ENCODE measurements around the gene RBM43.
"Not testable (repeated sequence)": the region's sequence is repeated elsewhere in the genome, so short reads cannot be mapped to it uniquely, and the experiment has no call there.

GRCh38 chr2:151310313-151310712, 48.6 kb upstream of the RBM43 start:
- TF ChIP-seq, protein P1, sequence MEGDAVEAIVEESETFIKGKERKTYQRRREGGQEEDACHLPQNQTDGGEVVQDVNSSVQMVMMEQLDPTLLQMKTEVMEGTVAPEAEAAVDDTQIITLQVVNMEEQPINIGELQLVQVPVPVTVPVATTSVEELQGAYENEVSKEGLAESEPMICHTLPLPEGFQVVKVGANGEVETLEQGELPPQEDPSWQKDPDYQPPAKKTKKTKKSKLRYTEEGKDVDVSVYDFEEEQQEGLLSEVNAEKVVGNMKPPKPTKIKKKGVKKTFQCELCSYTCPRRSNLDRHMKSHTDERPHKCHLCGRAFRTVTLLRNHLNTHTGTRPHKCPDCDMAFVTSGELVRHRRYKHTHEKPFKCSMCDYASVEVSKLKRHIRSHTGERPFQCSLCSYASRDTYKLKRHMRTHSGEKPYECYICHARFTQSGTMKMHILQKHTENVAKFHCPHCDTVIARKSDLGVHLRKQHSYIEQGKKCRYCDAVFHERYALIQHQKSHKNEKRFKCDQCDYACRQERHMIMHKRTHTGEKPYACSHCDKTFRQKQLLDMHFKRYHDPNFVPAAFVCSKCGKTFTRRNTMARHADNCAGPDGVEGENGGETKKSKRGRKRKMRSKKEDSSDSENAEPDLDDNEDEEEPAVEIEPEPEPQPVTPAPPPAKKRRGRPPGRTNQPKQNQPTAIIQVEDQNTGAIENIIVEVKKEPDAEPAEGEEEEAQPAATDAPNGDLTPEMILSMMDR (IDR thresholded peaks at IDR 0.05; ENCODE audit: poor library complexity) = not testable (repeated sequence)
- not testable (repeated sequence) for TF ChIP-seq EZH2 (IDR thresholded peaks at IDR 0.05; ENCODE audit: borderline replicate concordance)

All from hepatocyte (in vitro differentiated cells).